ENCODE data around the gene ADCYAP1R1. TPM values are rescaled to one million over a fixed set of nuclear protein-coding genes. Genes with fewer than 3 reads are reported as not detected.

The ADCYAP1R1 gene
- polyA plus RNA-seq, 3 donors = not detected

DNA sequence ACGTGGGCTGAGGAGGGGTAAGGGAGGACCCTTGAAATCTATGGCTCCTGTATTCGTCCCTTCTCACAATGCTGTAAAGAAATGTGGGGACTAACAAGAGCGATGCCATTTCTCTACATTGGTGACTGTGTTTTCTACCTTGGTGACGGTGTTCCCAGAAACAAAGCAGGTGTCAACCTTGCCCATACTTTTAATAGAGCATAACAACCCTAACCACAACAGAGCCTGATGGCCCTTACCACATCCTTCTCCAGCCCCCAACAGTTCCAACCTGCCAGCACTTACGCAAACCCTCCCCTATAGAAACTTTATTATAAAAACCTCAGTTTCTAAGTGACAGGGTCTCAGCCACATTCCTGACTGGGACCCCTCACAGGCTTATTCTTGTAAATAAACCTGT, 28.2 kb upstream of the ADCYAP1R1 start:
- Mint-ChIP-seq H3K4me3 (no peak overlapping the region), H3K27ac (no peak overlapping the region), H3K27me3 (ENCODE audit: low read depth in 3 of 3) (peaks cover 3 to 13% (median 8%) of the 10 kb centered on the region in 3 donors), H3K36me3 (no peaks in the 10 kb centered on the region), H3K4me1 (peaks cover 5% of the 10 kb centered on the region), H3K9me3 (peaks cover 0 to 6% (median 4%) of the 10 kb centered on the region in 7 donors)
- no peaks in the 10 kb centered on the region for H3K9me3 ChIP-seq (replicated peaks in 1 of 2; ENCODE audit: control insufficient read depth in 1 of 2, insufficient read depth in 1 of 2, low read length in 2 of 2)
- no peak overlapping the region for H3K4me3 ChIP-seq (replicated peaks in 1 of 3; ENCODE audit: low read depth in 2 of 3, low read length in 3 of 3)
- no peak overlapping the region for H3K27ac ChIP-seq (ENCODE audit: low read depth in 1 of 2, low read length in 2 of 2)
- no peaks in the 10 kb centered on the region for H4K20me1 ChIP-seq (ENCODE audit: insufficient read depth, low read length)
- H3K4me2 ChIP-seq (replicated peaks; ENCODE audit: extremely low read depth, low read length, poor library complexity, severe bottlenecking) = no peak overlapping the region
- H3K9ac ChIP-seq (ENCODE audit: insufficient read depth, low read length, poor library complexity, severe bottlenecking) = no peak overlapping the region
- 69% methylated on average over 3 of the region's 5 CpGs for WGBS (ENCODE audit: insufficient coverage)
- no peaks in the 10 kb centered on the region for H3K79me2 ChIP-seq (ENCODE audit: insufficient read depth, low read length)
- H3K27me3 ChIP-seq (ENCODE audit: control insufficient read depth in 2 of 2, insufficient read depth in 2 of 2, low read length in 2 of 2) = no peaks in the 10 kb centered on the region
- H3K4me1 ChIP-seq (ENCODE audit: control insufficient read depth in 1 of 2, insufficient read depth in 2 of 2, low read length in 2 of 2) = no peaks in the 10 kb centered on the region
- DNase-seq = no peak
- no peaks in the 10 kb centered on the region for H3K36me3 ChIP-seq (replicated peaks in 1 of 2; ENCODE audit: control insufficient read depth in 1 of 2, insufficient read depth in 2 of 2, low read length in 2 of 2)
- intact Hi-C loops (cut with micrococcal nuclease) = no loop called here
- TF ChIP-seq CTCF (IDR thresholded peaks at IDR 0.05) = no peak
- no peak overlapping the region for H2AFZ ChIP-seq (ENCODE audit: insufficient read depth, low read depth, low read length, poor library complexity, severe bottlenecking)

GRCh38 chr7:31027161-31027965, 24.7 kb upstream of the ADCYAP1R1 start:
- H3K9me3 Mint-ChIP-seq = peaks cover 0 to 10% (median 4%) of the 10 kb centered on the region in 7 donors
- no peak overlapping the region for H3K27ac Mint-ChIP-seq
- Histone ChIP-seq H4K20me1 (ENCODE audit: insufficient read depth, low read length) (no peaks in the 10 kb centered on the region), H3K4me3 (replicated peaks in 1 of 3; ENCODE audit: low read depth in 2 of 3, low read length in 3 of 3) (no peak overlapping the region), H3K27me3 (ENCODE audit: control insufficient read depth in 2 of 2, insufficient read depth in 2 of 2, low read length in 2 of 2) (no peaks in the 10 kb centered on the region), H3K79me2 (ENCODE audit: insufficient read depth, low read length) (no peaks in the 10 kb centered on the region), H3K36me3 (replicated peaks in 1 of 2; ENCODE audit: control insufficient read depth in 1 of 2, insufficient read depth in 2 of 2, low read length in 2 of 2) (no peaks in the 10 kb centered on the region), H3K27ac (ENCODE audit: low read depth in 1 of 2, low read length in 2 of 2) (no peak overlapping the region), H3K4me1 (ENCODE audit: control insufficient read depth in 1 of 2, insufficient read depth in 2 of 2, low read length in 2 of 2) (no peaks in the 10 kb centered on the region), H3K9ac (ENCODE audit: insufficient read depth, low read length, poor library complexity, severe bottlenecking) (no peak overlapping the region), H3K9me3 (replicated peaks in 1 of 2; ENCODE audit: control insufficient read depth in 1 of 2, insufficient read depth in 1 of 2, low read length in 2 of 2) (no peaks in the 10 kb centered on the region), H3K4me2 (replicated peaks; ENCODE audit: extremely low read depth, low read length, poor library complexity, severe bottlenecking) (no peak overlapping the region), H2AFZ (ENCODE audit: insufficient read depth, low read depth, low read length, poor library complexity, severe bottlenecking) (no peak overlapping the region)
- intact Hi-C loops (cut with micrococcal nuclease) = no loop called here
- no peak overlapping the region for H3K4me3 Mint-ChIP-seq
- peaks cover 1% of the 10 kb centered on the region for H3K4me1 Mint-ChIP-seq
- TF ChIP-seq CTCF (IDR thresholded peaks at IDR 0.05) = no peak
- H3K36me3 Mint-ChIP-seq = no peaks in the 10 kb centered on the region
- no peak for DNase-seq
- H3K27me3 Mint-ChIP-seq (ENCODE audit: low read depth in 3 of 3) = peaks cover 0 to 16% (median 8%) of the 10 kb centered on the region in 3 donors
- 51% methylated on average over 8 of the region's 20 CpGs for WGBS (ENCODE audit: insufficient coverage)
